HG03025 (cell line): ENCODE measurements around the gene CHAF1A.

Experiments
- ATAC-seq: cut with Tn5 transposase; IDR thresholded peaks from one replicate; pipeline ENCODE4 v1.9.1; 2021; ENCODE audit warnings: mild to moderate bottlenecking, moderate library complexity; ENCODE audit not compliant: unreplicated experiment, low FRiP score

CHAF1A gene, protein sequence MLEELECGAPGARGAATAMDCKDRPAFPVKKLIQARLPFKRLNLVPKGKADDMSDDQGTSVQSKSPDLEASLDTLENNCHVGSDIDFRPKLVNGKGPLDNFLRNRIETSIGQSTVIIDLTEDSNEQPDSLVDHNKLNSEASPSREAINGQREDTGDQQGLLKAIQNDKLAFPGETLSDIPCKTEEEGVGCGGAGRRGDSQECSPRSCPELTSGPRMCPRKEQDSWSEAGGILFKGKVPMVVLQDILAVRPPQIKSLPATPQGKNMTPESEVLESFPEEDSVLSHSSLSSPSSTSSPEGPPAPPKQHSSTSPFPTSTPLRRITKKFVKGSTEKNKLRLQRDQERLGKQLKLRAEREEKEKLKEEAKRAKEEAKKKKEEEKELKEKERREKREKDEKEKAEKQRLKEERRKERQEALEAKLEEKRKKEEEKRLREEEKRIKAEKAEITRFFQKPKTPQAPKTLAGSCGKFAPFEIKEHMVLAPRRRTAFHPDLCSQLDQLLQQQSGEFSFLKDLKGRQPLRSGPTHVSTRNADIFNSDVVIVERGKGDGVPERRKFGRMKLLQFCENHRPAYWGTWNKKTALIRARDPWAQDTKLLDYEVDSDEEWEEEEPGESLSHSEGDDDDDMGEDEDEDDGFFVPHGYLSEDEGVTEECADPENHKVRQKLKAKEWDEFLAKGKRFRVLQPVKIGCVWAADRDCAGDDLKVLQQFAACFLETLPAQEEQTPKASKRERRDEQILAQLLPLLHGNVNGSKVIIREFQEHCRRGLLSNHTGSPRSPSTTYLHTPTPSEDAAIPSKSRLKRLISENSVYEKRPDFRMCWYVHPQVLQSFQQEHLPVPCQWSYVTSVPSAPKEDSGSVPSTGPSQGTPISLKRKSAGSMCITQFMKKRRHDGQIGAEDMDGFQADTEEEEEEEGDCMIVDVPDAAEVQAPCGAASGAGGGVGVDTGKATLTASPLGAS

GRCh38 chr19:4402171-4403004 lies at the start of gene CHAF1A:
Gene CHAF1A (plus strand): TSS chr19:4402640. CDS start chr19:4402763, 123 bp downstream.
- ATAC-seq, result peak; percentile 62

DNA sequence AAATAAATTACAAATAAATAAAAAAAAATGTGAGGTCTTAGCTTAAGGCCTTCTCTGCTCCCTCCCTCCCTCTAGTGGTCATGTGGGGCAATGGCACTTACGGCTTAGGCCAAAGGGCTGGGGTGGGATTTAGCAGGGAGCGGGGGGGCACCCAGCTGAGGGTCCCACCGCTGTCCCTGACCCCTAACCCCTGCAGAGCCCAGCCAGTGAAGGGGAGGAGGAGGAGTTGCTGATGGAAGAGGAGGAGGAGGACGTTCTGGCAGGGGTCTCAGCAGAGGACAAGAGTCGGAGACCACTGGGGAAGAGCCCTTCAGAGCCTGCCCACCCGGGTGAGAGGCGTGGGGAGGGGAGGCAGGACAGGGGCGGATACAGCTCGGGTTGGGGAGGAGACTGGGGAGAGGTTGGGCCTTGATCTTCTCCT lies 49.7 kb upstream of the CHAF1A start:
- ATAC-seq, result no peak

DNA sequence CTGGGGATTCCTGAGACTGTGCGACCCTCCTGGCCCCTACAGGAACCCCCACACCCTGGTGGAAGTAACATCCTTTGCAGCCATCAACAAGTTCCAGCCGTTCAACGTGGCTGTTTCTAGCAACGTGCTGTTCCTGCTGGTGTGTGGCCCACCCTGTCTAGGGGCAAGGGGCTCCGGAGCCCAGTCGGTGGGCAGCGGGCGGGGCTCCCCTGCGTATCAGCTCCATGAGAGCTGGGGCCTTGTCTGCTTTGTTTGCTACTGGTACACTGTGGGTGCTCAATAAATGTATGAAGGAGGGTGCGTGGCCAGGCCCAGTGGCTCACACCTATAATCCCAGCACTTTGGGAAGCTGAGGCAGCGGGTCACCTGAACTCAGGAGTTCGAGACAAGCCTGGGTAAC lies 48.2 kb upstream of the CHAF1A start:
- ATAC-seq, result no peak

GRCh38 chr19:4354897-4355296 lies 47.5 kb upstream of the CHAF1A start:
- no peak for ATAC-seq

DNA sequence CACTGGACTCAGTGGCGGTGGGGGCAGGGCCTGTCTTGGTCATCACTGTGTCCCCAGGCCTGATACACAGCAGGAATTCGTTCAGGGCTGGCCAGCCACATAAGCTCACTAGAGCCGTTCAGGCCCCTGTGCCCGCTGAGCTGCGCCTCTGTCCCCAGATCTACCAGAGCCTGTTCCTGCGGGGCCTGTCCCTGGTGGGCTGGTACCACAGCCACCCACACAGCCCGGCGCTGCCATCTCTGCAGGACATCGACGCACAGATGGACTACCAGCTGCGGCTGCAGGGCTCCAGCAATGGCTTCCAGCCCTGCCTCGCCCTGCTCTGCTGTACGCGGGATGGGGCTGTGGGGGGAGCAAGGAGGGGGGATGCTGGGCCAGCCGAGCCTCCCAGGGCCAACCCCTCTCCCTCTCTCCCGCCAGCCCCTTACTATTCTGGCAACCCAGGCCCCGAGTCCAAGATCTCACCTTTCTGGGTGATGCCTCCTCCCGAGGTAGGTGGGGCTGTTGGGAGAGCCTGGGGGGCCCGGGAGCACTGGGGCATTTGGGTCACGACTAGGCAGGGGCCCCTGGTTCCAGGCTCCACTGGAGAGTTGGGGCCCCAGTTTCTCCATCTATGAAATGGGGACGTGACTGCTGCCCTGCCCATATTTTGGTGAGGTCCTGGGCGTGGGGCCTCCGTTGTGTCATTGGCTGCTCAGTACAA lies 45.2 kb upstream of the CHAF1A start:
- no peak for ATAC-seq

- no peak for ATAC-seq
Measured at GRCh38 chr19:4357921-4358326, 44.5 kb upstream of the CHAF1A start.

DNA sequence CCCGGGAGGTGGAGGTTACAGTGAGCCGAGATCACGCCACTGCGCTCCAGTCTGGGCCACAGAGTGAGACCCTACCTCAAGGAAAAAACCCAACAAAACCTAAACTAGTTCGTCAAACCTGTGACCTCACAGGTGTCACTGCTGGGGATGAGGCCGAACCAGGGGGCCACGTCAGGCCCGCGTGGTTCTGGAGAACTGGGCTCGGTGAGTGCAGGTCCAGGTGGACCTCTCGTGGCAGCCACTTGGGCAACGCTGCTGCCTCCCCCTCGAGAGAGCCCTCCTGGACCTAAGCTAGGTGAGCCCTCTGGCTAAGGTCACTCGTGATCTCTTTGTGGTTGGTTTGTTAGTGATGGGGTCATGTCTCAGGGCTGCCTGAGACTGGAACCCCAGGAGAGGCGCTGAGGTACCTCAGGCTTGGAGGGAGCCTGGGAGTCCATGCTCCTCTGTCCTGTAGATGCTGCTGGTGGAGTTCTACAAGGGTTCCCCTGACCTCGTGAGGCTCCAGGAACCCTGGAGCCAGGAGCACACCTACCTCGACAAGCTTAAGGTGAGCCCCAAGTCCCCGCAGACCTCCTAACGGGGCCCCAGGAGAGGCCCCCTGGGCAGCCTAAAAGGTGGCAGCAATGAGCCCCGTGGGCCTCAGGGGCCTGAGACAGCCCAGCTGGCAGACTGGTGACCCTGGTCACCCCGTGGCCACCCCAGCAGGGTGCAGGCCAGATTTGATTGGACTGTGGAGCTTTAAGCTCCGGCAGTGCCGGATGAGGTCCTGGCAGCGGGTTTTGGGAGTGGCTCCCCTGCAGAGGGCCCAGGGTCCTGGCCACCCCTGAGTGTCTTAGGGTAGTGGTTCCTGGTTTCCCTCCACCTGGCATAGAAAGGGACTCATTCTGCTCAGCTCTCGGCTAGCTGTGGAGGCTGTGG lies 43.5 kb upstream of the CHAF1A start:
- no peak for ATAC-seq

GRCh38 chr19:4359627-4360000 lies 42.8 kb upstream of the CHAF1A start:
- ATAC-seq, result no peak

- ATAC-seq, result no peak
Measured at GRCh38 chr19:4360081-4360569, 42.3 kb upstream of the CHAF1A start.

DNA sequence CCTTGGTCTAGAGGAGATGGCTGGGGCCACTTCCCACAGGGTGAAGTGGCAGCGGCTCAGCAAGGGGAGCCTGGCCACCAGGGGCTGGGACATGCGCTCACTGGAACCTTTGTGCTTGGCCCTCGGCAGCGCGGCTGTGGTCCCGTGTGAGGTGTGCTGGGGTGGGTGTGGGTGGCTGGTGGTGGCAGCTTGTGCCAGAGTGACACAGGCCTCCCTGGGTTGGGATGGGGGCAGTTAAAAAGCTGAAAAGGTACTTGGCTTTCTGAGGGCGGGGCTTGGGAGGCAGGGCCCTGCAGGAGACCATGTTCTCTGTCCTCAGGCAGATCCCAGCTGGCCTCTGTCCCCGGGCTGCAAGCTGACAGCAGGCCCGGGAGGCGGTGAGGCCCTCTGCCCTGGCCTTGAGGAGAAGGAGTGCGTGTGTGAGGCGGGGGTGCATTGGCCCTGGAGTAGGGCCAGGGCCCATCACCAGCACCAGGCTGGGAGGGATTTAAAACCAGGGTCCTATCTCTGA lies 41.7 kb upstream of the CHAF1A start:
- ATAC-seq, result no peak

DNA sequence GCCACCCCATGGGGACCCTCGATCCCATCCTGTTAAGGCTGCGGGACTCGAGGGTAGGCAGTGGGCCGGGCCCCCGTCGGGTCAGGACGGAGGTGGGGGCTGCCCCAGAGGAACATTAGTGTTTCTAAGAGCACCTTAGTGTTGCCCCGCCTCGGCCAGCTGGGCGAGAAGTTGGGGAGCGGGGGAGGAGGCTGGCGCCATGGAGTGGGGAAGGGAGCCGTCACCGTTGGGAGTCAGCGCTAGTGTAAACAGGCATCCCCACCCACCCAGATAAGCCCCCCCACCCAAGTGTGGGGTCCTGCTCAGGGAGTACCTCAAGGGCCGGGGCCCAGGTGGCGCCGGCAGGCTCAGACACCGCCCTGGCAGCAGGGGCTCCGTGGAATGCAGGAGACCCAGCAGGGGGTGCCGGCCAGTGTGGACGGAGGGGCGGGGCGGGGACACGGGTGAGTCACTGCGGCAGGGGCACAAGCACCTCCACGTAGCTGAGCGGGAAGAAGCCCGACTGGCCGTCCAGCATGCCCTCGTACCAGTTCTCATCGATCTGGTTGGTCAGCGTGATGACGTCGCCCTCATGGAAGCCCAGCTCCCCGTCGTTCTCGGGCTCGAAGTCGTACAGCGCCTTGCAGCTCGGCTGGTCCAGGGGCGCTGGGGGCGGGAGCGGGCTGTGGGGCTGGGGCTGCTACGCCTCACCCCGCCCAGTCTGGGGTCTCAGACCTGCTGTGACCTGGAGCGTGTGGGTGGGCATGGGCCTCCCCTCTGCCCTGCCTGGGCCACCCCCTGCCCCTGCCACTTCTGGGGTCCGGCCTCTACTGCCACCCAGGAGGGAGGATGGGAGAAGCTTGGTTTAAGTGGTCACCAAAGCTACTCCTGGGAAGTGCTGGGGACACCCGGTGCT lies 41.0 kb upstream of the CHAF1A start:
- no peak for ATAC-seq

DNA sequence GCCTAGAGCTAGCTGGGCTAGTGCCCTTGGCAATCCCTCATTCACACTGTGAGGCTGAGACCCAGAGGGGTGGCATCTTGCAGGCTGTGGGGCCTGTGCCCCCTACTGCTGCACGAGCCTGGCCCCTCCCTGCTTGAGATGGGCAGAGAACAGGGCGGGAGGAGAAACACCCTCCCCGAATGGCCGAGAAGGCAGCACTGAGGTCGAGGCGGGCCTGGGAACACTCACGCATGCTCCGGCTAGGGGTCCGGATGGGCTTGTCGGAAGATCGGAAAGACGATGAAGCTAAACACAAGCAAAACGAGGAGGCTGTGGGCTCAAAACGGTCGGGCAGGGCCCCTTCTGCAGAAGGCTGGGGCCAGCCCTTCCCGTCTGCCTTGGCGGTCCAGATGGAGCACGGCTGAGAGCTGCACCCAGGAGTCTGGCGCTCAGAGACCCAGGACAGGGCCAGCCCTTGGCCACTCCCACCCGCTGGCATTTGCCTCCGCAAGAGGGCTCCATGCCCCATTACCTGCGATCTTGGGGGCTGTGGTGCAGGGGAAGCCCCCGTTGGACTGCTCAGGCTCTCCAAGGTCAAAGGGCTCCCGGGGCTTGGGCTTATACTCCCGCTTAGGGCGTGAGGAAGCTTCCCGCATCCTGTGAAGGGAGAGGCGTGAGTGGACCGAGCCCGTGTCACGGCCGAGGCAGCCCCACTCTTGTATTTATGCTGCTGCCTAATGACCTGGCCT lies 40.2 kb upstream of the CHAF1A start:
- no peak for ATAC-seq

DNA sequence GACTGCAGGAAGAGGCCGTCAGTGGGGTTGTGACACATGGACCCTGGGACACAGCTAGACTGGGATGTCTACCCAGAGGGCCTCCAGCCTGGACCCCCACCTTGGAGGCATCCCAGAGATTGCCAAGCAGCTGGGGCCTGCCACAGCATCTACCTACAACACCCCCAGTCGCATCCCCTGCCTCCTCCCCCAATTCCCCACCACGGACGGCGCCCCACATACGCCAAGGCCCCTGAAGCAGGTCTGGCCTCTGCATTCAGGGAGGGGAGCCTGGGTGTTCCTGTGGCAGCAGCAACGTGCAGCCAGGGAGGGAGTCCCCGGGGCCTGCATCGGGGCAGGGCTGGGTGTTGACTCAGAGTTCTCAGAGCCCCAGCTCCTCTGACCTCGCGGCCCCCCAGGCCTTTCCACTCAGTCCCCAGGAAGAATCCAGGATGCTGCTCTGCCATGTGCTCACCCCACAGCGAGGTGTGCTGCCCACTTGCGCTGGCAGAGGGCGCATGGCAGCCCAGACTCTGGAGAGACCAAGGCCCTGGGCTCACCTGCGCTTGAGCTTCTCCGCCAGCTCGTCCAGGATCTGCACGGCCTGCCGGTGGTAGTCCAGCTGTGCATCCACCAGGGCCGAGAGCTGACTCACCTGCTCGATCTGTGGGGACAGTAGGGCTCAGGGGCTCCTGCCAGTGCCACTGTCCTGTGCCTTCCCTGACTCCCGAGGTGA lies 39.5 kb upstream of the CHAF1A start:
- ATAC-seq, result no peak

DNA sequence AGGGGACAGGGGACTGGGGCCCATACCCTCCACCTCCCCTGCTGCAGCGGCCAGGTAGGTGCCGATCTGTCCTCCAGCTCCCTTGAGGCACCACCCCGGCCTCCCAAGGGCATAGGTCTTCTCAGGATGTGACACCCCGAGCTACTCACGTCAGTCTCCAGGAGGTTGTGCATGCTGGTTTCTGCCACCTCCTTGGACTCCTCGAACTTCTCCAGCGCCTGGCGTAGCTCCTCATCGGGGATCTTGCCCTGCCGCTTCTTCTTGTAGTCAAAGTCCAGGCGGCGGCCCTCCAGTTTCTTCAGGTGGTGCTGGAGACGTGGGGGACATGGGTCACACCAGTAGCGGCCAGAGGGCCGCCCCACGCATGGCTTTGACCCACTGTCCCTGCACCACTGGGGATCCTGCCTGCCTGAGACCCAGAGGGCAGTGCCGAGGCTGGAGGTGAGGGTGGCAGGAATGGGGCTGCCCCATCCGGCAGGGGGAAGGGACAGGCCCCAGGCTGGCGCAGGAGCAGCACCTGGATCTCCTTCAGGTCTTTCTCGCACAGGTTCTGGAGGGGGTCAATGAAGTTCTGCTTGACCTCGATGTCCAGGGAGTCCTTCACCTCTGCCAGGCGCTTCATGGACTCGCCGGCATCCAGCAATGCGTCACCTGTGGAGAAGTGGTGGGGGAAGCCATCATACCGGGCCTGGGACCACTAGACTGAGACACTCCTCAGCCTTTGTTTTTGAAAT lies 38.7 kb upstream of the CHAF1A start:
- no peak for ATAC-seq

DNA sequence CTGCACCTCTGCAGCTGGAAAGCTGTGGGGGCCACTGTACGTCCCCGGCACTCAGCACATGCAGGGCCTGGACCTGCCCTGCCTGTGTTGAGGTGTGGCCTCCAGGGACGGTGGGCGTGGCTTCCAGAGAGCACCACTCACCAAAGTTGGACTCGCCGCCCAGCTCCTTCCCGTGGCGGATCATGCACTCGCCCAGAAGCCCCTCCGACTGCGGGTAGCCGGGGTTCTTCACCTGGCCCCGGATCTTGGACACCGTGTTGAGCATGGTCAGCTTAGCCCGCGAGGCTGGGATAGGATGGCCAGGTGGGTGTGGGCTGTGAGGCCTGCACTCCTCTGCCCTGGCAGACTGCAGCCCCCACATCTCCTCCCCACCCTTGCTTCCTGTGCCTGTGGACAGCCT lies 37.1 kb upstream of the CHAF1A start:
- ATAC-seq, result no peak
